ENCODE results near the gene ERBB4.

- TF ChIP-seq CTCF (IDR thresholded peaks at IDR 0.05; ENCODE audit: insufficient read depth, low read depth, low read length) = no peak
- no peak for TF ChIP-seq EZH2 (IDR thresholded peaks at IDR 0.05; ENCODE audit: insufficient read depth, low read length)
These were observed 808.4 kb downstream of the ERBB4 start for GRCh38 chr2:211730215-211730614.

Measured in astrocyte (in vitro differentiated cells and primary cell).